Kidney epithelial cell (primary cell): ENCODE results near the gene SCRN1. TPM values are rescaled to one million over a fixed set of nuclear protein-coding genes. Genes with fewer than 3 reads are reported as not detected.

ENCODE experiments used
- DNase-seq: peaks from one replicate; pipeline ENCODE4 v3.0.0-alpha.2; 2010; ENCODE audit warnings: low read depth
- H3K27me3 ChIP-seq: 2 replicates; pipeline ENCODE4 v1.6.0; 2011; ENCODE audit warnings: low read length; ENCODE audit not compliant: control insufficient read depth, insufficient read depth
- H3K36me3 ChIP-seq: 2 replicates; pipeline ENCODE4 v1.5.1; 2011; ENCODE audit warnings: low read length; ENCODE audit not compliant: control insufficient read depth, insufficient read depth
- H3K4me3 ChIP-seq: 2 replicates; pipeline ENCODE4 v1.5.1; 2011; ENCODE audit warnings: low read depth, mild to moderate bottlenecking, control low read depth, low read length
- total RNA-seq: library from RNA; depleted of rRNA; stranded (reverse); fragments of >200 nt; gene quantifications from 2 replicates; pipeline ENCODE4 v1.2.3, GENCODE V29; 2015
- TF ChIP-seq, protein P1 (sequence below): IDR thresholded peaks from 2 replicates; pipeline ENCODE4 v1.5.1; 2011; ENCODE audit warnings: mild to moderate bottlenecking, moderate library complexity, low read length, control low read depth, inconsistent platforms; ENCODE audit not compliant: insufficient read depth, poor library complexity, severe bottlenecking

Gene SCRN1
- total RNA-seq, 1 donor from 2014 or later: 79.6 TPM

- Histone ChIP-seq H3K4me3 (no peak overlapping the region), H3K36me3 (no peaks in the 10 kb centered on the region), H3K27me3 (no peaks in the 10 kb centered on the region)
- TF ChIP-seq, protein P1, sequence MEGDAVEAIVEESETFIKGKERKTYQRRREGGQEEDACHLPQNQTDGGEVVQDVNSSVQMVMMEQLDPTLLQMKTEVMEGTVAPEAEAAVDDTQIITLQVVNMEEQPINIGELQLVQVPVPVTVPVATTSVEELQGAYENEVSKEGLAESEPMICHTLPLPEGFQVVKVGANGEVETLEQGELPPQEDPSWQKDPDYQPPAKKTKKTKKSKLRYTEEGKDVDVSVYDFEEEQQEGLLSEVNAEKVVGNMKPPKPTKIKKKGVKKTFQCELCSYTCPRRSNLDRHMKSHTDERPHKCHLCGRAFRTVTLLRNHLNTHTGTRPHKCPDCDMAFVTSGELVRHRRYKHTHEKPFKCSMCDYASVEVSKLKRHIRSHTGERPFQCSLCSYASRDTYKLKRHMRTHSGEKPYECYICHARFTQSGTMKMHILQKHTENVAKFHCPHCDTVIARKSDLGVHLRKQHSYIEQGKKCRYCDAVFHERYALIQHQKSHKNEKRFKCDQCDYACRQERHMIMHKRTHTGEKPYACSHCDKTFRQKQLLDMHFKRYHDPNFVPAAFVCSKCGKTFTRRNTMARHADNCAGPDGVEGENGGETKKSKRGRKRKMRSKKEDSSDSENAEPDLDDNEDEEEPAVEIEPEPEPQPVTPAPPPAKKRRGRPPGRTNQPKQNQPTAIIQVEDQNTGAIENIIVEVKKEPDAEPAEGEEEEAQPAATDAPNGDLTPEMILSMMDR: no peak
- no peak for DNase-seq
Observed at GRCh38 chr7:29990931-29991330, 1.3 kb upstream of the SCRN1 start.

DNA sequence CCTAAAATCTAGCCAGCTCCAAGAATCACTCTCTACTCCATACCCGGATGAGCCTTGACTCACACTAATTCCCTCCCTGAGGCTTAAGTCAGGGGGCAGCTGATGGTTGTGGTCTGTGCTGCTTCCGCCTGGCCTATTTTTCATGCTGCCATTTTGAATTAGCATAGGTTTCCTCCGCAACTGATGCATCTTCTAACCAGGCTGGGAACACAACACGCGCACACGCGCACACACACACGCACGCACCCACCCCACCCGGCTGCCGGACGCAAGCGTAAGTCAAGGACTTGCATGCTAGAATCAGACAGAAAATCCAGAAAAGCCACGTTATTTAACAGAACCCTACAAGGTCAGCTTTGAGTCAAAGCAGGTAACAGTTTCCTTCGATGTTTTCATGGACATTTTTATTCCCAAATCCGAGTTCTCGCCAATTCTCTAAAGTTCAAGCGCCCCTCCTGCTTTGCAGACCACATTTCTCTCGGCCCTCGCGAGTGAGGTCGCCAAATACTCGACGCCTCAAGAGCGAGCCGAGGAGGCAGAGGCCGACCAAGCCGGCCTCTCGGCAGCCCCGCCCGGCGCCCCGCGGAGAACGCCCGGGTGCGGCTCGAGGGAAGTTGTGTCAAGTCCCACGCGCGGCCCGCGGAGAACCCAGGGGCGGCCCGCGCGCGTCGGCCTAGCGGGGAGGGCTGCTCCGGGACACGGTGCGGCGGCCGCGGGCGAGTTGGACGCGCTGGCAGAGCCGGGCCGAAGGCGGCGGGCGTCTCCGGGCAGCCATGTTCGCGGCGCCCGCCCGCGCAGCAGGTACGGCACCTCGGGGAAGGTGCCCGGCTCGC, 961 bp downstream of the SCRN1 start:
- Histone ChIP-seq H3K27me3 (no peaks in the 10 kb centered on the region), H3K36me3 (peaks cover 2% of the 10 kb centered on the region), H3K4me3 (peak overlapping the region; percentile 95)
- TF ChIP-seq, protein P1: no peak
- peak; percentile 35 for DNase-seq

DNA sequence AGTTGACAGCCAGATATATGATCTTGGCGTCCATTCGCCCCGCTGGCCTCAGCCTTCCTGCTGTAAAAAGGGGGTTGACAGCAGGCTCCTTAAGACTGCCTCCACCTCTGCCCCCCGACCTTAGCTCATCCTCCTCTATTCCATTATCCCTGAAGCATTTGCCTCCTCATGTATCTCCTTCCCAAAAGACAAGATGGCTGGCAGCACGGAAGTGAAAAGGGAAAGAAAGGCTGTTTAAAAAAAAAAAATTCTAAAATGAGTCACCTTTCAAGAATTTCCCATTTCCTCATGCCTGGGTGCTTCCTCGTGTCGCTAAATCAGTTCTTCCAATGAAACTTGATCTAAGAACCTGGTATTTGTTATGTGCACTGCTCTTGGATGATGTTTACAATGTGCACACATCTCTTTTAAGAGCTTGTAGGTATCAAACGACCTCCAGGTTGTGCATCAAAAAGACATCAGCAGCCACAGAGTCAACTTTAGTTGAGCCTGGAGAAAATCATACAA, 1.7 kb downstream of the SCRN1 start:
- Histone ChIP-seq H3K4me3 (peak overlapping the region; percentile 95), H3K36me3 (peaks cover 2% of the 10 kb centered on the region), H3K27me3 (no peaks in the 10 kb centered on the region)
- TF ChIP-seq, protein P1: no peak
- DNase-seq: peak; percentile 79

- no peak overlapping the region for H3K4me3 ChIP-seq
- peaks cover 2% of the 10 kb centered on the region for H3K36me3 ChIP-seq
- no peaks in the 10 kb centered on the region for H3K27me3 ChIP-seq
- peak; percentile 10 for DNase-seq
- TF ChIP-seq, protein P1: no peak
Observed at GRCh38 chr7:29987083-29987482, 2.5 kb downstream of the SCRN1 start.

GRCh38 chr7:29980151-29980550, 9.4 kb downstream of the SCRN1 start:
- H3K27me3 ChIP-seq: no peaks in the 10 kb centered on the region
- TF ChIP-seq, protein P1: no peak
- no peak for DNase-seq
- no peak overlapping the region for H3K4me3 ChIP-seq
- no peaks in the 10 kb centered on the region for H3K36me3 ChIP-seq
